Measurements from ENCODE around the gene HOXB7. TPM values are rescaled to one million over a fixed set of nuclear protein-coding genes. Genes with fewer than 3 reads are reported as not detected.

Gene HOXB7
- total RNA-seq, 2 experiments from 2014 or later = 9.2 to 16.3 TPM

DNA sequence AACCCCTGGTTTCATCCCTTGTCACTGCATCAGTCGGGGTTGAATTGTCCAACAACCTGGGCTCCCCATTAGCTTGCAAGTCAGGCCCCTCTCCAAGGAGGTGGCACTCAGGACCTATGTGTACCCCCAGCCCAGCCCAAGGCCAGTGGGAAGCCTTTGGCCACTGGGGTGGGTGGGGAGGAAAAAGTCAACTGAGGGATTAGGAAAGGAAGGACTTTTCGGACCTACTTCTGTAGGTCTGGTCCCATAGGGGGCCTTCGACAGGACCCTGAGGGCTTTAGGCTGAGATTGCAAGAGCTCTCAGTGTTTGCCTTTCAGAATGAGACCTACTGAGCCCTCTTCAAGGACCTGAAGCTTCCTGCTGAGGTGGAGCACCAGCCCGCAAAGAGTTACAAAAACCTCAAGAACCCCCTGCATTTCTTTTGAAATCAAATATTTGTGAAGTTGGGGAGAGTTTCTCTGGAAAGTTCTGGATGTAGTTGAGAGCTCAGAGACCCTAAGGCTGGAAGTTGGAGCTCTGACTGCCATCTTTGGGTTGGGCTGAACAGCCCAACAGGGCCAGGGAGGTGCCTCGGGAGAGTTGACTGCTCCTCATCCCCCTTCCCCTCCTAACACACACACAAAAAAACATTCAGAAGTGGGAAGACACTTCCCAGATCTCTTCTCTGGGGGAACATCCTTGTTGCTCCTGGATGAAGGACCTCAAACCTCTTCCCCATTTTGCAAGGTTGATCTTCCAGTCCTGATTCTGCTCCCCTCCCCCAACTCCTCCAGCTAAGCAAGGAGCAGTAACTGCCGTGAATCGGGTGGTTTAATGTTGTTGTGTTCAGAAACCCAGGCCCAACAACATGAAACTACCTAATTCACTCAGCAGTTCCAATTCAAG is 21.1 kb upstream of the HOXB7 start:
- no peak for DNase-seq (ENCODE audit: low spot score)
- TF ChIP-seq EZH2phosphoT487 (IDR thresholded peaks at IDR 0.05; ENCODE audit: borderline replicate concordance, low read depth, low read length) = no peak
- TF ChIP-seq, protein P1, sequence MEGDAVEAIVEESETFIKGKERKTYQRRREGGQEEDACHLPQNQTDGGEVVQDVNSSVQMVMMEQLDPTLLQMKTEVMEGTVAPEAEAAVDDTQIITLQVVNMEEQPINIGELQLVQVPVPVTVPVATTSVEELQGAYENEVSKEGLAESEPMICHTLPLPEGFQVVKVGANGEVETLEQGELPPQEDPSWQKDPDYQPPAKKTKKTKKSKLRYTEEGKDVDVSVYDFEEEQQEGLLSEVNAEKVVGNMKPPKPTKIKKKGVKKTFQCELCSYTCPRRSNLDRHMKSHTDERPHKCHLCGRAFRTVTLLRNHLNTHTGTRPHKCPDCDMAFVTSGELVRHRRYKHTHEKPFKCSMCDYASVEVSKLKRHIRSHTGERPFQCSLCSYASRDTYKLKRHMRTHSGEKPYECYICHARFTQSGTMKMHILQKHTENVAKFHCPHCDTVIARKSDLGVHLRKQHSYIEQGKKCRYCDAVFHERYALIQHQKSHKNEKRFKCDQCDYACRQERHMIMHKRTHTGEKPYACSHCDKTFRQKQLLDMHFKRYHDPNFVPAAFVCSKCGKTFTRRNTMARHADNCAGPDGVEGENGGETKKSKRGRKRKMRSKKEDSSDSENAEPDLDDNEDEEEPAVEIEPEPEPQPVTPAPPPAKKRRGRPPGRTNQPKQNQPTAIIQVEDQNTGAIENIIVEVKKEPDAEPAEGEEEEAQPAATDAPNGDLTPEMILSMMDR (conservative IDR thresholded peaks at IDR 0.05; ENCODE audit: low read length) = no peak
- no peak overlapping the region for H3K27ac ChIP-seq (ENCODE audit: low read depth, low read length, poor library complexity, severe bottlenecking)
- no peaks in the 10 kb centered on the region for H3K36me3 ChIP-seq (ENCODE audit: insufficient read depth, low read length)
- ChIA-PET POLR2A (no interaction called here), CTCF (ENCODE audit: unreplicated experiment) (no interaction called here)
- intact Hi-C loops (cut with micrococcal nuclease; ENCODE audit: unreplicated experiment) = no loop called here
- no peaks in the 10 kb centered on the region for H3K9me3 ChIP-seq (ENCODE audit: low read length)
- no peaks in the 10 kb centered on the region for H3K4me1 ChIP-seq (ENCODE audit: insufficient read depth, low read length, poor library complexity, severe bottlenecking)
- H3K4me3 ChIP-seq (ENCODE audit: low read depth, low read length, poor library complexity, severe bottlenecking) = no peak overlapping the region
- H3K9me2 ChIP-seq (ENCODE audit: insufficient read depth, low read length) = no peaks in the 10 kb centered on the region
- no peak overlapping the region for H3K4me2 ChIP-seq (ENCODE audit: low read length)
- no peaks in the 10 kb centered on the region for H4K20me1 ChIP-seq (ENCODE audit: insufficient read depth, low read length)
- no peaks in the 10 kb centered on the region for H3K79me2 ChIP-seq (ENCODE audit: insufficient read depth, low read depth, low read length)
- H2AFZ ChIP-seq (ENCODE audit: low read length) = no peak overlapping the region
- BruUV-seq (replicated peaks) = no TSS peak

DNA sequence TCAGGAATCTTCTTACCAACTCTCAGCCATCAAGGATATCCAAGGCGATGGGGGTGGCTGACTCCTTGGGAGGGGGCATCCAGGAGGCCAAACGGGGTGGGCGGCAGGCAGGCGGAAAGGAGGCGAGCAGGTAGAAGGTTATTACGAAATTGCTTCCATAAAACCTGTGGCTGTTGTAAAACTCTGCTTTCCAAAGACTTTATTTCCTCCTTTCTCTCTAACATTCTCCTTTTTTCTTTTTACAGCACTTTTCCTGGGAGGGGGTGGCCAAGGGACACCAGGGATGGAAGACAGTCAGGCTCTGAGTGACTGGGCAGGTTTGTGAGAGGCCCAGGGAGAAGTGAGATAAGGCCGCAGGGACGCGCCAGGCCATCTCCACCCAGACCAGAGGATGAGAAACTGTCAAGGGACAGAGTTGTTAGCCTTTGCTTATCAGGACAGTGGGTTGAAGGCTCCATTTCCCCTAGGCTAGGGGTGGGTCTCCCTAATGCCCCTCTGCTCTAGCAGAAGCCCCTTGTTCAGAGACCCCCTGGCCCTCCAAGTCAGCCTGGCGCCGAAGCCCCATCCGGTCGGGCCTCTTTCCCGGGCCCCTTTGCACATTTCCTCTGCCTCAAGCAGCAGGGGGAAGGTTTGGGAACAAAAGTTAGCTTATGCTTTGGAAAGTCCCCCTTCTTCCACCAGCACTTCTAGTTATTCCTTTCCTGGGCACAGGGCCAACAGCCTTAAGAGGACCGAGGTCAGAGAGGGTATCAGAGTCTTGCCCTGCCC is 20.3 kb upstream of the HOXB7 start:
- H3K36me3 ChIP-seq (ENCODE audit: insufficient read depth, low read length) = no peaks in the 10 kb centered on the region
- TF ChIP-seq EZH2phosphoT487 (IDR thresholded peaks at IDR 0.05; ENCODE audit: borderline replicate concordance, low read depth, low read length) = no peak
- H3K4me3 ChIP-seq (ENCODE audit: low read depth, low read length, poor library complexity, severe bottlenecking) = no peak overlapping the region
- H4K20me1 ChIP-seq (ENCODE audit: insufficient read depth, low read length) = no peaks in the 10 kb centered on the region
- CTCF ChIA-PET (ENCODE audit: unreplicated experiment) = no interaction called here
- no peak overlapping the region for H3K4me2 ChIP-seq (ENCODE audit: low read length)
- no peak for DNase-seq (ENCODE audit: low spot score)
- intact Hi-C loops (cut with micrococcal nuclease; ENCODE audit: unreplicated experiment) = no loop called here
- BruUV-seq (replicated peaks) = no TSS peak
- no peaks in the 10 kb centered on the region for H3K9me3 ChIP-seq (ENCODE audit: low read length)
- no peak overlapping the region for H3K27ac ChIP-seq (ENCODE audit: low read depth, low read length, poor library complexity, severe bottlenecking)
- H3K4me1 ChIP-seq (ENCODE audit: insufficient read depth, low read length, poor library complexity, severe bottlenecking) = no peaks in the 10 kb centered on the region
- no peaks in the 10 kb centered on the region for H3K79me2 ChIP-seq (ENCODE audit: insufficient read depth, low read depth, low read length)
- no peaks in the 10 kb centered on the region for H3K9me2 ChIP-seq (ENCODE audit: insufficient read depth, low read length)
- H2AFZ ChIP-seq (ENCODE audit: low read length) = no peak overlapping the region
- POLR2A ChIA-PET = no interaction called here

DNA sequence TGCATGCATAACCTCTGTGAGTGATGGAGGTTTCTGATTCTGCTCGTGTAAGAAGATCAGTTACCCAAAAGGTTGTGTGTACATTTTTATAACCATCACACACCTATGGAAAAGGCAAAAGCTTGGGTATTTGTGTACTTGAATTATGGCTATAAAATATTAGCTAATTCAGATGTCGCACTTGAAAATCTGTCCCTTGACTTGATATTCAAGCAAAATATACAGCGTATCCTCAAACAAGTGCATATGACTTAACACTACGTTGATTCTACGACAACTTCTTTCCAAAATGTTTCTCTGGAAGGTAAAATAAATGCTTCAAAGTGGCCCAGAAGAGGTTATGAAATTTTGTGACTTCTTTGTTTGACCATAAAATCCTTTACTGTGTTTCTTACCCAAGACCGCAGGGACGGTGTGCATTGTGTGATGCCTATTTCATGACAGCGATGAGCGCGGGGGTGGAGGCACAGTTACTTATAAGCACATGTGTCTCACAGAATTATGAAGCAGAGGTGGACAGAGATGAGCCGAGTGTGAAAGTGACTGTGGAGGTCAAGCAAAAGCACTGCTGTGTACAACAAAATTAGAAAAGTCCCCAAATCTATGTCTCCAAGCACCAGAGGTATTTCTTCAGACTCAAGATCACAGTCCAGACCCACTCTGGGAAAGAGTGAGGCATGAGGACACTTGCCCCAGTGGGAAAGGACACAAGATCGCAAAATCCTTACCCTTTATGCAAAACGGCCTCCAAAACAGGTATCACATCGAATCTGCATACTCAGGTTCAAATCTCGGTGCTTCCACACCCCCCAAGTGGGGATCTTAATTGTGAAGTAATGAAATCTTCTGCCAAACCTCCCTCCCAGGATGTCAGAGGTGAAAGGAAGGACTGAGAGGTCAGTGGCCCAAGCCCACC is 19.4 kb upstream of the HOXB7 start:
- ChIA-PET CTCF (ENCODE audit: unreplicated experiment) (no interaction called here), POLR2A (no interaction called here)
- Histone ChIP-seq H3K4me1 (ENCODE audit: insufficient read depth, low read length, poor library complexity, severe bottlenecking) (no peaks in the 10 kb centered on the region), H2AFZ (ENCODE audit: low read length) (no peak overlapping the region), H3K9me2 (ENCODE audit: insufficient read depth, low read length) (no peaks in the 10 kb centered on the region), H3K27ac (ENCODE audit: low read depth, low read length, poor library complexity, severe bottlenecking) (no peak overlapping the region), H3K79me2 (ENCODE audit: insufficient read depth, low read depth, low read length) (no peaks in the 10 kb centered on the region), H4K20me1 (ENCODE audit: insufficient read depth, low read length) (no peaks in the 10 kb centered on the region), H3K4me3 (ENCODE audit: low read depth, low read length, poor library complexity, severe bottlenecking) (no peak overlapping the region), H3K9me3 (ENCODE audit: low read length) (no peaks in the 10 kb centered on the region), H3K36me3 (ENCODE audit: insufficient read depth, low read length) (no peaks in the 10 kb centered on the region), H3K4me2 (ENCODE audit: low read length) (no peak overlapping the region)
- no TSS peak for BruUV-seq (replicated peaks)
- DNase-seq (ENCODE audit: low spot score) = no peak
- no peak for TF ChIP-seq EZH2phosphoT487 (IDR thresholded peaks at IDR 0.05; ENCODE audit: borderline replicate concordance, low read depth, low read length)
- TF ChIP-seq, protein P1 (conservative IDR thresholded peaks at IDR 0.05; ENCODE audit: low read length) = no peak
- intact Hi-C loops (cut with micrococcal nuclease; ENCODE audit: unreplicated experiment) = no loop called here

Data from OCI-LY7 (cell line).